ENCODE data around the gene MCF2L. TPM values are rescaled to one million over a fixed set of nuclear protein-coding genes. Genes with fewer than 3 reads are reported as not detected.

The MCF2L gene
- polyA plus RNA-seq, 1 experiment, result 0.02 TPM

DNA sequence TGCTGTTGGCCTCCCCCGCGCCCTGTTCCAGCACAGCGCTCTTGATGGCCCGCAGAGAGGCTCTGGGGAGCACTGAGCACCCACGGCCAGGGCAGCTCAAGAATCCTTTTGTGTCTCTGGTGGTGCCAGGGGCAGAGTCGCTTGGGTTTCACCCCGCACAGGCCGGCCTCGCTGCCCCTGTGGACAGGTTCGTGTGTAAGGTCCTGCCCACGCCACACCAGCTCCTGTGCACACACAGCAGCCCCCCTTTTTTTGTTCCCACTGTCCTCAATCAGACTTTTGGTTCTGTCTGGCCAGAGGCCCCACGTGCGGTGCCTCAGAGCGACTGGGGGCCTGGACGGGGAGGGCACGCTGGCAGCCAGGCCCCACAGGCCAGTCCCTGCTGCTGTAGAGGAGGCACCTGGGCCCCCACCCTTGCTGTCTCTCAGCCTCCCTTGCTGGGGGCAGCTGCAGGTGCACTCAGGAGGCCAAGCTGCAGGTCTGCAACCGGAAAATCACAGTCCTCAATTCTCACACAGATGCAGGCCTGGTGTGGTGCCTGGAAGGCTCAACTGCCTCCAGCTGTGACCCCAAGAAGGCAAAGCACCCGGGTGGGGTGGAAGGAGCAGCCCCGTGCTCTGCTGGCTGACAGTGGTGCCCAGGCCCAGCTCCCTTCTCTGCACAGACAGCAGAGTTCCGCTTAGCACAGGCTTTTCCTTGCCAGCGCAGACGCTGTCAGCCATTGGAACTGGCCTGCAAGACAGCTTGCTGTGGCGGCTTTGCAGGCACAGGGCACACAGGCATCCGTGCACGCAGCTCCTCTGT is 124.0 kb downstream of the MCF2L start:
- ChIA-PET CTCF (interaction anchor here (0.6 kb wide), 1 partner anchor 463 kb away, joined by 3 read pairs; no protein-coding TSS in a partner anchor), POLR2A (no interaction called here)
- DNase-seq (ENCODE audit: low read depth), result no peak

DNA sequence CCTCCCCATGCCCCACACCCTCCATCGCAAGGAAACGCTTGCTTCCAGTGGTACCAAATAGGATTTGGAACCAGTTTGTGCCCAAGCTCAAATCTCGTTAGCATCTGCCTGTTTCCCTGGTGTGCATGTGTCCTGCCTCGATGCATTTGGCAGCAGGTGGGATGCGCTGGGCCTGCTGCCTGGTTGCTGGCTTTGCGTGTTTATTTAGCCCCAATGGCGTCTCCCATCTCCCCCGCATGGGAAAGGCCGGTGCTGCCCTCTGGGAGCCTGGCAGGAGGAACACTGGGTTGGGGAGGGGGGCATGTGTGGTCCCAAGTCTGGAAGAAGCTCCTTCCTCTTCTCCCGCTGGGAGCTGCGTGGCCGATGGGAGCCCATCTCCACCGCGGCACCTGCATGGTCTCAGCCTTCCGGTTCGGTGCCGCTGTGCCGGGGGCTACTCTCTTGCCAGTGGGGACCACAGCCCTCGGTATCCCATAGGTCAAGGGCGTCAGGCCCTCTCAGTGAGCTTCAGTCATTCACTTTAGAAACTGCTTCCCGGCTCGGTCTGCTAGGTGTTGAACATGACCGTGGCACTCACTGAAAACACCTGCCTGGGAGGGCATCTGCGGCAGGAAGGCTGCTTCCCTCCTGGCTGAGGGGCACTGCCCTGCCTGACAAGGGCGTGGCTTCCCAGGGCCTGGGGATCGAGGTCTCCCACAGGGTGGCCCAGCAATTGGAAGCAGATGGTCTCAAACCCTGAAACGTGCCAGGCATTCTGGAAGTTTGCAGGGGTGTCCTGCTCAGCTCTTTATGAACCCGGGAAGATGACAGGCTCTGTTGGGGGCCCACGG is 124.8 kb downstream of the MCF2L start:
- Histone ChIP-seq H3K27me3 (ENCODE audit: control insufficient read depth, insufficient read depth, low read length) (peaks cover 1% of the 10 kb centered on the region), H3K4me3 (ENCODE audit: low read depth, low read length) (no peak overlapping the region), H3K36me3 (ENCODE audit: control insufficient read depth, insufficient read depth, low read length) (no peaks in the 10 kb centered on the region)
- TF ChIP-seq, protein P1, sequence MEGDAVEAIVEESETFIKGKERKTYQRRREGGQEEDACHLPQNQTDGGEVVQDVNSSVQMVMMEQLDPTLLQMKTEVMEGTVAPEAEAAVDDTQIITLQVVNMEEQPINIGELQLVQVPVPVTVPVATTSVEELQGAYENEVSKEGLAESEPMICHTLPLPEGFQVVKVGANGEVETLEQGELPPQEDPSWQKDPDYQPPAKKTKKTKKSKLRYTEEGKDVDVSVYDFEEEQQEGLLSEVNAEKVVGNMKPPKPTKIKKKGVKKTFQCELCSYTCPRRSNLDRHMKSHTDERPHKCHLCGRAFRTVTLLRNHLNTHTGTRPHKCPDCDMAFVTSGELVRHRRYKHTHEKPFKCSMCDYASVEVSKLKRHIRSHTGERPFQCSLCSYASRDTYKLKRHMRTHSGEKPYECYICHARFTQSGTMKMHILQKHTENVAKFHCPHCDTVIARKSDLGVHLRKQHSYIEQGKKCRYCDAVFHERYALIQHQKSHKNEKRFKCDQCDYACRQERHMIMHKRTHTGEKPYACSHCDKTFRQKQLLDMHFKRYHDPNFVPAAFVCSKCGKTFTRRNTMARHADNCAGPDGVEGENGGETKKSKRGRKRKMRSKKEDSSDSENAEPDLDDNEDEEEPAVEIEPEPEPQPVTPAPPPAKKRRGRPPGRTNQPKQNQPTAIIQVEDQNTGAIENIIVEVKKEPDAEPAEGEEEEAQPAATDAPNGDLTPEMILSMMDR (IDR thresholded peaks at IDR 0.05; ENCODE audit: insufficient read depth, low read depth, low read length), result no peak
- CTCF ChIA-PET, result no interaction called here
- POLR2A ChIA-PET, result no interaction called here
- no peak for DNase-seq (ENCODE audit: low read depth)

More for the DNA sequence above, 124.0 kb downstream of the MCF2L start:
- no peaks in the 10 kb centered on the region for H3K36me3 ChIP-seq (ENCODE audit: control insufficient read depth, insufficient read depth, low read length)
- H3K4me3 ChIP-seq (ENCODE audit: low read depth, low read length), result no peak overlapping the region
- peaks cover 1% of the 10 kb centered on the region for H3K27me3 ChIP-seq (ENCODE audit: control insufficient read depth, insufficient read depth, low read length)
- TF ChIP-seq, protein P1 (IDR thresholded peaks at IDR 0.05; ENCODE audit: insufficient read depth, low read depth, low read length), result no peak

DNA sequence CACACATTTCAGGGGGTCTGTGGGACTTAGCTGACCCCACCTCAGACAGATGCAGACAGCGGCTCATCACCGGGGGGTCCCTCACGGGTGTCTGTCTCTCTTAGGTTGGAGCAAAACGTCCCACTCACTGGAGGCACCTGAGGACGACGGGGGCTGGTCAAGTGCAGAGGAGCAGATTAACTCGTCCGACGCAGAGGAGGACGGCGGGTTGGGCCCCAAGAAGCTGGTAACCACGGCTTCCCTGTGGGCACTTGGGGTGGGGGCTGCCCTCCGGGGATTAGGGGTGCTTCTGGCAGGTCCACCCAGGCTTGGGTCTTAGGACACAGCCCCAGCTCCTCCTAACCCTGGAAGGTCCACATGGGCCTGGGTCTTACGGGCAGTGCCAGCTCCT is 125.4 kb downstream of the MCF2L start:
- DNase-seq (ENCODE audit: low read depth), result no peak
- H3K36me3 ChIP-seq (ENCODE audit: control insufficient read depth, insufficient read depth, low read length), result no peaks in the 10 kb centered on the region
- TF ChIP-seq, protein P1 (IDR thresholded peaks at IDR 0.05; ENCODE audit: insufficient read depth, low read depth, low read length), result no peak
- H3K4me3 ChIP-seq (ENCODE audit: low read depth, low read length), result no peak overlapping the region
- ChIA-PET CTCF (no interaction called here), POLR2A (no interaction called here)
- peaks cover 5% of the 10 kb centered on the region for H3K27me3 ChIP-seq (ENCODE audit: control insufficient read depth, insufficient read depth, low read length)

DNA sequence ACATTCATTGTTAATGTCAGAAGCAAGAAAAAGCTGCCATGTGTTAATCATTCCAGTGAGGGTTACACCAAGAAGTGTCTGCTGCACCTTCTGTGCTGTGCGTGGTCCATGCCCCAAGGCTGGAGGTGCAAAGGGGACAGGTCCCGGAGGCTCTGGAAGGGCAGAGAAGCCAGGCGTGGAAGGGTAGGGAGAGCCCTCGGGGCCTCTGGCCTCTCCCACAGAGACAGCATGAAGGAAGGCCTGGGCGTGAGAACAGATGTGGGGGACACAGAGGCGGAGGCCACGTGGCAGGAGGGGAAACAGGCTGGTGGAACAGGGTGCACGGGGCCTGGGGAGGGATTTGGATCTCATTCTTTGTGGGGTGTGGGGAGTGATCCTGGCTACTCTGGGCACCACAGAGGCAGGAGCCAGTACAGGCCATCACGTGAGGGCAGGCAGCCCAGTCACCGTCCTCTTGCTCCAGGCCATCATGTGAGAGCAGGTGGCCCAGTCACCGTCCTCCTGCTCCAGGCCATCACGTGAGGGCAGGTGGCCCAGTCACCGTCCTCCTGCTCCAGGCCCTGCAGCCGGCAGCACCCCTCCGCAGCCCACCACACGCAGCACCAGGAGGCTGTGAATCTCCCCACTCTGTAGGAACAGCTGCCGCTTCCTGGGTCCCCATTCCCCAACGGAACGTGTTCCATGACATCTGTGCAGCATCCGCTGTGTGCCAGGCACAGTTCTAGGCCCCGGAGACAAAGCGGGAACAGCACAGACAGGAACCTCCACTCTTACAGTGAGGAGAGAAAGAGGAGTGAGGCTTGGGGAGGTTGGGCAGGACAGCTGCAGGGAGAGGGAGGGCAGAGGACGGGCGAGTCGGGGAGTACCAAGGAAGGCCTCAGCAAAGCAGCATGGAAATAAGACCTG is 126.4 kb downstream of the MCF2L start:
- Histone ChIP-seq H3K27me3 (ENCODE audit: control insufficient read depth, insufficient read depth, low read length) (peaks cover 4% of the 10 kb centered on the region), H3K36me3 (ENCODE audit: control insufficient read depth, insufficient read depth, low read length) (no peaks in the 10 kb centered on the region), H3K4me3 (ENCODE audit: low read depth, low read length) (no peak overlapping the region)
- TF ChIP-seq, protein P1 (IDR thresholded peaks at IDR 0.05; ENCODE audit: insufficient read depth, low read depth, low read length), result no peak
- POLR2A ChIA-PET, result no interaction called here
- DNase-seq (ENCODE audit: low read depth), result no peak
- CTCF ChIA-PET, result no interaction called here
